ENCODE data around the gene RTL3.

GRCh38 chrX:78658845-78659744 is at the start of gene RTL3:
- TF ChIP-seq CTCF (IDR thresholded peaks at IDR 0.05) (no peak), POLR2AphosphoS5 (IDR thresholded peaks at IDR 0.05) (peak in 1 of 3 donors; percentile 11), POLR2A (IDR thresholded peaks at IDR 0.05) (no peak), EP300 (IDR thresholded peaks at IDR 0.05) (no peak)

Data from stomach (tissue), 4 donors.